Measurements from ENCODE around the gene RPTOR.

The RPTOR gene

DNA sequence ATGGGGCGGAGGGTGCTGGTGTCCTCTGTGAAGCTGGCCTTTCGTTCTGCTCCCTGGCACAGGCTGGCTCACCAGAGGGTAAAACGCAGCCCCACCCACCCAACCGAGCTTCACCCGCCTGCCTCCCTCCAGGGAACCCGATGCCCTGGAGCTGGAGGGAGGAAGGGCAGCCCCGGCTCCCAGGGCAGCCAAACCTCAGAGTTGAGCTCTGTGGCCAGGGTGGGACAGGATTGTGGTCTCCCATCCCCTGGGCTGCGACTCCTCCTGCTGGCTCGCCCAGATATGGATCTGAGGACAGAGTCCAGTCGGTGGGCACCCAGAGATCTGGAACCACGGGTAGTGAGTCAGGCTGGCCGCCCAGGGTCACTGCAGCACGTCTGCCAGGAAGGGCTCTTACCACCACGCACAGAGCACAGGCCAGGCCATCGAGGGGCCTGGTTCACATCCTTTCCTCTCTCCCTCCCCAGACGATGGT lies 404.4 kb downstream of the RPTOR start:
- TF ChIP-seq FOXP2 (optimal IDR thresholded peaks at IDR 0.05; ENCODE audit: control extremely low read depth, extremely low read length, insufficient read depth) (no peak), POLR2AphosphoS5 (IDR thresholded peaks at IDR 0.05; ENCODE audit: borderline replicate concordance, low read depth, low read length) (no peak), EZH2 (IDR thresholded peaks at IDR 0.05) (no peak)
- no peak overlapping the region for H3K27ac ChIP-seq
- no peak overlapping the region for H3K9ac ChIP-seq (ENCODE audit: insufficient read length)
- peaks cover 5% of the 10 kb centered on the region; the same call in 1 of the 2 replicates for H3K36me3 ChIP-seq (ENCODE audit: insufficient read depth, low read length)
- DNase-seq (ENCODE audit: low read depth, low spot score) = no peak
- no peaks in the 10 kb centered on the region for H3K9me3 ChIP-seq (ENCODE audit: low read depth, low read length)
- H3K4me3 ChIP-seq = no peak overlapping the region

DNA sequence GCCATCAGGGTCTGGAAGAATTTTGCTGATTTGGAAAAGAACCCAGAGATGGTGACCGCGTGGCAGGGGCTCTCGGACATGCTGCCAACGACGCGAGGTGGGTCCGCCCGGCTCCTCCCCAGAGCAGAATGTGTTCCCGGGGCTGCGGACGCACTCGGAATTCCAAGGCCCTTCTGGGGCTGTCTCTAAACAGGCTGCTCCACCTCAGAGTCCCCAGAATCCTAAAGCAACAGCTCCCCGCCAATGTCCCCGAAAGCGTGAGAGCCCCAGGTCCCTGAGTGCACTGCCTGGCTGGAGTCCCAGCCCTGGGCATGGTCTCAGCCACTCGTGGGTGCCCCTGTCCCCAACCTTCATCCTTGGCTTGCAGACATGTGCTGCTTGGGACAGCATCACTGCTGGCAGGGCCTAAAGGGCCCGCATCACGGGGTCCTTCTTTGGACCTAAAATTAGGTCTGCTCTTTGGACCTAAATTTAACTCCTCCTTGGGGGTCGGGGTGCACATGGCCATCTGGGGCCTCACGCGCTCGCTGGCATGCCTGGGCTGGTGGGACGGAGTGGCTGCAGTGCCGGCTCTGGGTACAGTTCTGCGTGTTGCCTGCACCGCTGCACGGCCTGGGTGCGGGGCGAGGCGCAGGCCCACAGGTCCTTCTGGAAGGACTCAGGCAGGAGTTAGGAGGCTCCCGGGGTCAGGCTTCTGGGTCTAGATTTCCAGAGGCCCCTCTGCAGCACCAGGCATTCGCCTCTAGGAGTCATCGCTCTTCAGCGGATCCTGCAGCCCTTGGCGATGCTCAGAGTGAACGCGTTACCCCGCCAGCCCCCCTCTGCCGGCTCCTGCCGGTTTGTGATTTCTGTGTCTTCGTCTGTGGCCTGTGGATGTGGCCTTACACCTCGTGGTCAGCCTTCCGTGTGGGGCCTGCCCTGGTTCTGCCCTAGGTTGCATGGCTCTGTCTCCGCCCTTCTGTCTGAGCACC lies 405.1 kb downstream of the RPTOR start:
- no peak overlapping the region for H3K27ac ChIP-seq
- H3K36me3 ChIP-seq (ENCODE audit: insufficient read depth, low read length) = peaks cover 5% of the 10 kb centered on the region; the same call in 1 of the 2 replicates
- TF ChIP-seq FOXP2 (optimal IDR thresholded peaks at IDR 0.05; ENCODE audit: control extremely low read depth, extremely low read length, insufficient read depth) (no peak), POLR2AphosphoS5 (IDR thresholded peaks at IDR 0.05; ENCODE audit: borderline replicate concordance, low read depth, low read length) (no peak), EZH2 (IDR thresholded peaks at IDR 0.05) (no peak)
- DNase-seq (ENCODE audit: low read depth, low spot score) = no peak
- no peak overlapping the region for H3K9ac ChIP-seq (ENCODE audit: insufficient read length)
- no peak overlapping the region for H3K4me3 ChIP-seq
- H3K9me3 ChIP-seq (ENCODE audit: low read depth, low read length) = no peaks in the 10 kb centered on the region

DNA sequence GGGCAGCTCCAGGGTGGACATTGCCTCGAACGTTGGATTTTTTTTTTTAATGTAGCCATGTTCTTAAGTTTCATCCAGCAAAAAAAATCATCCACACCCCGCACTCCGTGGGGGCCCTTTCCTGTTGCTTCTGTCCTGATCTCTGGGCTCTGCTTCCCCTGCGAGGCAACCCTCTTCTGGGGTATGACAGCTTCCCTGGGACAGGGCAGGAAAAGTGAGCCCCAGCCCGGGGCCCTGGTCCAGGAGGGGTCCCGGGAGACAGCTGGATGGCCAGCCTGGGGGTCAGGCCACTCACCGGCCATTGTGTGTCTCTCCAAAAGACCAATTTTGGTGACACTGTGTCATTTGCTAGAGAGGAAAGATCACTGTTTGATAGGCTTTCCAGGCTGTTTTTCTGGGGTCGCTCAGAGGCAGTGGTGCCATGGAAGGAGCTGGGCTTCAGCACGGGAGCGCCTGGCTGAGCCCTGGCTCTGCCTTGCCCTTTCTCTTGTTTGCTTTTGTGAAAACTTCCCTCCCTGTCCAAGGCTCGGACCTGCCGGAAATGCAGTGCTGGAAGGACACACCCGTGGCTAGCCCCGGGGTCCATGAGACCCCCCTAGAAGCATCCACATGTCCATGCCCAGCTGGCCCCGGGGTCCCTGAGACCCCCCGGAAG lies 406.0 kb downstream of the RPTOR start:
- Histone ChIP-seq H3K9me3 (ENCODE audit: low read depth, low read length) (no peaks in the 10 kb centered on the region), H3K36me3 (ENCODE audit: insufficient read depth, low read length) (peaks cover 5% of the 10 kb centered on the region; the same call in 1 of the 2 replicates), H3K27ac (no peak overlapping the region), H3K4me3 (no peak overlapping the region), H3K9ac (ENCODE audit: insufficient read length) (no peak overlapping the region)
- TF ChIP-seq EZH2 (IDR thresholded peaks at IDR 0.05) (no peak), POLR2AphosphoS5 (IDR thresholded peaks at IDR 0.05; ENCODE audit: borderline replicate concordance, low read depth, low read length) (no peak), FOXP2 (optimal IDR thresholded peaks at IDR 0.05; ENCODE audit: control extremely low read depth, extremely low read length, insufficient read depth) (no peak)
- DNase-seq (ENCODE audit: low read depth, low spot score) = no peak

DNA sequence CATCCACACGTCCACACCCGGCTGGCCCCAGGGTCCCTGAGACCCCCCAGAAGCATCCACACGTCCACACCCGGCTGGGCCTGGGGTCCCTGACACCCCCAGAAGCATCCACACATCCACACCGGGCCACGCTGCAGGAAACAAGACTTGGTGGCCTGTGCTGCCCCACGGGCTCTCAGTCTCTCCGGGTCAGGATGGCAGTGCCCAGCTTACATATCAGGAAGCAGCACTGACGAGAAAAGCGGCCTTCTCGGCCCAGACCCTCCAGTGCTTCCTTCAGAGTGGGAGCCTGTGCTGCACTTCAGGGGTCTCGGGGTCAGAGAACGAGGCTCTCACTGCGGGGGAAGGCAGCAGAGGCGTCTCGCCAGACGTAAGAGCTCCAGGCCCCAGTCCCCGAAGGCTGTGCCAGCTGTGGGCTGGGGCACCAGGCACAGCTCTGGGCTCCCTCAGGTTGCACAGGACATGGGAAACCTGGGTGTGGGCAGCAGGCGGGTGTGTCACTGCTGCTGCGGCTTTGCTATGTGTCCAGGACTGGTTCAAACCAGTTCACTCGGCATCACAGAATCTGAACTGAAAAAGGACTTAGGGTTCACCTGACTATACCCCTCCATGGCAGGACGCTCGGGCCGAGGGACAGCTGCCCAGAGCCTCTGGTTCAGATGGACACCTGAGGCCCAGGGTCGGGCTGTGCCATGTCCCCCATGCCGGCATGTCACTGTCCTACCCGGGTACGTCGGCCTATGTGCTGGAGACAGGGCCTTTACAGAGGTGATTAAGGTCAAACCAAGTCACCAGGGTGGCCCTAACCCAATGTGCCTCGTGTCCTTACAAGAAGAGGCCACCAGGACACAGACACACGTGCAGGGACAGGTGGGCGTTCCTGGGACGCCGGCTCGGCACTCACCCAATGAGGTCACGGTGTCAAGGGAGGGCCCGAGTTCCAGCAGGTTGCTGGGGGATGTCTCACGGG lies 406.8 kb downstream of the RPTOR start:
- Histone ChIP-seq H3K9me3 (ENCODE audit: low read depth, low read length) (no peaks in the 10 kb centered on the region), H3K27ac (no peak overlapping the region), H3K9ac (ENCODE audit: insufficient read length) (no peak overlapping the region), H3K36me3 (ENCODE audit: insufficient read depth, low read length) (peaks cover 2% of the 10 kb centered on the region; the same call in 1 of the 2 replicates), H3K4me3 (no peak overlapping the region)
- no peak for DNase-seq (ENCODE audit: low read depth, low spot score)
- TF ChIP-seq EZH2 (IDR thresholded peaks at IDR 0.05) = no peak
- no peak for TF ChIP-seq FOXP2 (optimal IDR thresholded peaks at IDR 0.05; ENCODE audit: control extremely low read depth, extremely low read length, insufficient read depth)
- TF ChIP-seq POLR2AphosphoS5 (IDR thresholded peaks at IDR 0.05; ENCODE audit: borderline replicate concordance, low read depth, low read length) = no peak

DNA sequence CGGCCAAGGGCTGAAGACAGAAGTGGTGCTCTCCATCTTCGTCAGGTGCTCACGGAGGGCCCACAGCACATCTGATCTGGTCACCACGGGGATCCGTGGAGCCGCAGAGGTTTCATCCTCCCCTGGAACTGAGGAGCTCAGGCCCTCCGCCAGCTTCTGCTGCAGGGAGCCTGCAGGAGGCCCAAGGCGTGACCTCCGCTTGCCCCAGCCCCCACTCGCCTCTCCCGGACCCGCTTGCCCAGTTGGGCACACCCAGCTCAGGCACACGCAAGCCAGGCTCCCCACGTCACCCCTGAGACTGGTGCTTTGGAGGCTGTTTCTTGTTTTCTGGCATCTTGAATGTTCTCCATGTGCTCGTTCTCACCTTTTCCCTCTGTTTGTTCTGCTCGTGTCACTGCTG lies 407.7 kb downstream of the RPTOR start:
- Histone ChIP-seq H3K36me3 (ENCODE audit: insufficient read depth, low read length) (no peaks in the 10 kb centered on the region), H3K27ac (no peak overlapping the region), H3K9me3 (ENCODE audit: low read depth, low read length) (no peaks in the 10 kb centered on the region), H3K9ac (ENCODE audit: insufficient read length) (no peak overlapping the region), H3K4me3 (no peak overlapping the region)
- TF ChIP-seq POLR2AphosphoS5 (IDR thresholded peaks at IDR 0.05; ENCODE audit: borderline replicate concordance, low read depth, low read length) = no peak
- TF ChIP-seq EZH2 (IDR thresholded peaks at IDR 0.05) = no peak
- no peak for TF ChIP-seq FOXP2 (optimal IDR thresholded peaks at IDR 0.05; ENCODE audit: control extremely low read depth, extremely low read length, insufficient read depth)
- DNase-seq (ENCODE audit: low read depth, low spot score) = no peak

DNA sequence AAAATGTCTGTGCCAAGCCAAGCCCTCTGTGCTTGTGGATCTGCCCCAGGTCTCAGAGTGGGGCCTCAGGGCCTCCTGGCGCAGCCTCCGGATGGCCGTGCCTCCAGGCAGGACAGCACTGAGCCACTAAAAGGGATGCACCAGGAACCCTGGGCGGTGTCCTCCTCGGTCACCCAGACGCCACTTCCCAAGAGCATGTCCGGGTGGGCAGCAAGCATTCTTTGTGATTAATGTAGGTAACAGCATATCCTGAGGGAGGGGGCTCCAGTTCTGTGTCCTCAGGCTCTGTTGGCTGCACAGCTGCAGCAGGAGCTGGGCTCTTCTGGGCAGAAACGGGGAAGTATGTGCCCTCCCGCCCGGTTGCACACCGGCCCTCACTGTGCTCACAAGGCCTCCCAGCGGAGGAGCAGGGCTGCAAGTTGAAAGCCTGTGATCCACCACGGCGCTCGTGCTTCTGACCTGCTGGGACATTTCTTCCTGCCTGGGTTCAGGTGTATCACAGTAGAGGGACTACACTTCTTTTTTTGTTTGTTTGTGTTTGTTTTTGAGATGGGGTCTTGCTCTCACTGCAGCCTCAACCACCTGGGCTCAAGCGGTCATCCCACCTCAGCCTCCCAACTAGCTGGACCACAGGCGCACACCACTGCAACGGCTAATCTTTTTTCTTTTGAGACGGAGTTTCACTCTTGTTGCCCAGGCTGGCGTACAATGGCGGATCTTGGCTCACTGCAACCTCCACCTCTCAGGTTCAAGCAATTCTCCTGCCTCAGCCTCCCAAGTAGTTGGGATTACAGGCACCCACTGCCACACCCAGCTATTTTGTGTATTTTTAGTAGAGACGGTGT lies 409.1 kb downstream of the RPTOR start:
- no peak for DNase-seq (ENCODE audit: low read depth, low spot score)
- Histone ChIP-seq H3K9ac (ENCODE audit: insufficient read length) (no peak overlapping the region), H3K36me3 (ENCODE audit: insufficient read depth, low read length) (no peaks in the 10 kb centered on the region), H3K4me3 (no peak overlapping the region), H3K9me3 (ENCODE audit: low read depth, low read length) (no peaks in the 10 kb centered on the region), H3K27ac (no peak overlapping the region)
- no peak for TF ChIP-seq POLR2AphosphoS5 (IDR thresholded peaks at IDR 0.05; ENCODE audit: borderline replicate concordance, low read depth, low read length)
- no peak for TF ChIP-seq FOXP2 (optimal IDR thresholded peaks at IDR 0.05; ENCODE audit: control extremely low read depth, extremely low read length, insufficient read depth)
- no peak for TF ChIP-seq EZH2 (IDR thresholded peaks at IDR 0.05)

DNA sequence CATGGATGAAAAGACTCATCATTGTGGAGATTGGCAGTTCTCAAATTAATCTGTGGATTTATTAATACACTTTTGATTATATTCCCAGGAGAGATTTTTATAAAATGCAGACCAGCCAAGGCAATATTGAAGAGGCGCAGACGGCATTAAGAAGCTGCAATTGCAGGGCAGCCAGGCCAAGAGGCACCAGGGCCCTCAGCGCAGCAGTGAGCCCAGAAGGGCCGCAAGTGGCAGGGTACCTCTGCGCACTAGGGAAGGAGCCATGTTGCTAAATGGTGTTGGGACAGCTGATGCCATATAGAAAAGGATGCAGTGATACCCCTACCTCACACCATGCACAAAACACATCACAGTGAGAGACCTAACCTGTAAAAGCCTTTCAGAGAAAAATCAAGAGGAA lies 410.4 kb downstream of the RPTOR start:
- TF ChIP-seq EZH2 (IDR thresholded peaks at IDR 0.05) (no peak), POLR2AphosphoS5 (IDR thresholded peaks at IDR 0.05; ENCODE audit: borderline replicate concordance, low read depth, low read length) (no peak), FOXP2 (optimal IDR thresholded peaks at IDR 0.05; ENCODE audit: control extremely low read depth, extremely low read length, insufficient read depth) (no peak)

More for the DNA sequence above, 410.4 kb downstream of the RPTOR start:
- Histone ChIP-seq H3K27ac (no peak overlapping the region), H3K36me3 (ENCODE audit: insufficient read depth, low read length) (no peaks in the 10 kb centered on the region), H3K9ac (ENCODE audit: insufficient read length) (no peak overlapping the region), H3K4me3 (no peak overlapping the region), H3K9me3 (ENCODE audit: low read depth, low read length) (no peaks in the 10 kb centered on the region)
- no peak for DNase-seq (ENCODE audit: low read depth, low spot score)
